Lower lobe of right lung (tissue), 2 donors: ENCODE measurements around the gene IRF7. TPM values are rescaled to one million over a fixed set of nuclear protein-coding genes. Genes with fewer than 3 reads are reported as not detected.

Experiments used
- ATAC-seq, 2 donors: fragments of 200-7000 bp; cut with Tn5 transposase; one replicate each; pipeline ENCODE4 v1.9.1; 2020 to 2022; ENCODE audit warnings: mild to moderate bottlenecking in 2 of 2, moderate library complexity in 2 of 2
- DNase-seq: peaks from one replicate; pipeline ENCODE4 v3.0.0-alpha.2; 2020
- H3K27ac ChIP-seq: fragments of 200-600 bp; one replicate; pipeline ENCODE4 v1.8.0; 2022
- H3K27me3 ChIP-seq: fragments of 200-600 bp; one replicate; pipeline ENCODE4 v1.8.0; 2022; ENCODE audit warnings: low read depth
- H3K36me3 ChIP-seq: fragments of 200-600 bp; one replicate; pipeline ENCODE4 v1.8.0; 2022; ENCODE audit warnings: mild to moderate bottlenecking
- H3K4me1 ChIP-seq: fragments of 200-600 bp; one replicate; pipeline ENCODE4 v1.8.0; 2022
- H3K4me3 ChIP-seq: fragments of 200-600 bp; one replicate; pipeline ENCODE4 v1.8.0; 2022; ENCODE audit warnings: mild to moderate bottlenecking
- H3K9me3 ChIP-seq: fragments of 200-600 bp; one replicate; pipeline ENCODE4 v1.8.0; 2022
- intact Hi-C: fragments of 100-400 bp; cut with DNase I; formaldehyde crosslinking; loops from one replicate; pipeline ENCODE4 v1.11.0; 2022
- total RNA-seq: library from RNA; stranded (reverse); fragmentation: NEBNext Ultra II Directional; extraction: Animal tissue kit (Norgen Biotek cat#: 25700); gene quantifications from one replicate; pipeline ENCODE4 v1.2.1, GENCODE V29; 2021
- TF ChIP-seq, protein P1 (sequence below): fragments of 200-600 bp; IDR thresholded peaks from one replicate; pipeline ENCODE4 v1.8.0; 2022; ENCODE audit warnings: antibody characterized with exemption, mild to moderate bottlenecking
- donor health status: DM: no; HTN: yes; CAD: no; lungs with severe emphysema.

The IRF7 gene
- total RNA-seq, 1 donor from 2014 or later, result 84.8 TPM

DNA sequence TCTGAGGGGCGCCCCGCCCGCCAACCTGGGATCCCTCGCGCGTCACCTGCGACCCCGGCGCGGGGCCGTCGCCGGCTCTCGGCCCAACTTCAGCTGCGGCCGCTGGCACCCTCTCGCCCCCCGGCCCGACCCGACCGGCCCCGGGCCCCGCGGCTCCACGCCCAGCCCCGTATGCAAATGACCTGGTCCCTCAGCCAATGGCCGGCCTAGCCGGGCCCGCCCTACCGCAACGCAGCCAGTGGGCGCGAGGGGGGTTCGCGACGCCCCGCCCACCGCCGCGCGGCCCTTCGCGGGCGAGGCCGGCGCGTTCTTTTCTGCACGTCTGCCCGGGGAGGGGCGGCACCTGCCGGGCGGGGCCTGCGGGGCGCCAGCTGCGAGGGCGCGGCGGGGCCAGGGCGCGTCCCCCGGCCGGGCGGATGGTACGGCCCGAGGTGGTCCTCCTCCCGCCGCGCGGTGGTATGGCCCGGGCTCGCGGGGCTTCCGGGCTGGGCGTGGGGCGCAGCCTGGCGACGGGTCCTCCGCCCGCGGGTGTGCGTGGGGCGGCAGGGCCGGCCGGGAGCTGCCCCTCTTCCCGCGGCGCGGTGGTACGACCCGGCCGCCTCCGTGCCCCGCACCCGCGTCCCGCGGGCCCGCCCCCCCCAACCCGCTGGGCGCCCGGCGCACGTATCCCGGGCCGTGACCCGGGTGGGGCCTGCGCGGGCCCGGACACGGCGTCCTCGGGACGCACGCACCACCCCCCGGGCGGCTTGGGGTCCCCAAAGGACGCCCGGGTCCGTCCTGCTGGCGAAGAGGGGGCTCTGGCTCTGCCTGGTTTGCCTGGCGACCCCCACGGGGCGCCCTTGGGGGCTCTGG lies 47.2 kb downstream of the IRF7 start:
- DNase-seq (peak; percentile 95), ATAC-seq (peak; percentile 93 to 94)
- H3K4me3 ChIP-seq, result peak overlapping the region; percentile 68
- no peaks in the 10 kb centered on the region for H3K9me3 ChIP-seq
- TF ChIP-seq, protein P1, sequence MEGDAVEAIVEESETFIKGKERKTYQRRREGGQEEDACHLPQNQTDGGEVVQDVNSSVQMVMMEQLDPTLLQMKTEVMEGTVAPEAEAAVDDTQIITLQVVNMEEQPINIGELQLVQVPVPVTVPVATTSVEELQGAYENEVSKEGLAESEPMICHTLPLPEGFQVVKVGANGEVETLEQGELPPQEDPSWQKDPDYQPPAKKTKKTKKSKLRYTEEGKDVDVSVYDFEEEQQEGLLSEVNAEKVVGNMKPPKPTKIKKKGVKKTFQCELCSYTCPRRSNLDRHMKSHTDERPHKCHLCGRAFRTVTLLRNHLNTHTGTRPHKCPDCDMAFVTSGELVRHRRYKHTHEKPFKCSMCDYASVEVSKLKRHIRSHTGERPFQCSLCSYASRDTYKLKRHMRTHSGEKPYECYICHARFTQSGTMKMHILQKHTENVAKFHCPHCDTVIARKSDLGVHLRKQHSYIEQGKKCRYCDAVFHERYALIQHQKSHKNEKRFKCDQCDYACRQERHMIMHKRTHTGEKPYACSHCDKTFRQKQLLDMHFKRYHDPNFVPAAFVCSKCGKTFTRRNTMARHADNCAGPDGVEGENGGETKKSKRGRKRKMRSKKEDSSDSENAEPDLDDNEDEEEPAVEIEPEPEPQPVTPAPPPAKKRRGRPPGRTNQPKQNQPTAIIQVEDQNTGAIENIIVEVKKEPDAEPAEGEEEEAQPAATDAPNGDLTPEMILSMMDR, result no peak
- H3K4me1 ChIP-seq, result peaks cover 36% of the 10 kb centered on the region
- H3K27me3 ChIP-seq, result no peaks in the 10 kb centered on the region
- intact Hi-C loops, result no loop called here
- H3K27ac ChIP-seq, result peak overlapping the region; percentile 88
- H3K36me3 ChIP-seq, result no peaks in the 10 kb centered on the region

DNA sequence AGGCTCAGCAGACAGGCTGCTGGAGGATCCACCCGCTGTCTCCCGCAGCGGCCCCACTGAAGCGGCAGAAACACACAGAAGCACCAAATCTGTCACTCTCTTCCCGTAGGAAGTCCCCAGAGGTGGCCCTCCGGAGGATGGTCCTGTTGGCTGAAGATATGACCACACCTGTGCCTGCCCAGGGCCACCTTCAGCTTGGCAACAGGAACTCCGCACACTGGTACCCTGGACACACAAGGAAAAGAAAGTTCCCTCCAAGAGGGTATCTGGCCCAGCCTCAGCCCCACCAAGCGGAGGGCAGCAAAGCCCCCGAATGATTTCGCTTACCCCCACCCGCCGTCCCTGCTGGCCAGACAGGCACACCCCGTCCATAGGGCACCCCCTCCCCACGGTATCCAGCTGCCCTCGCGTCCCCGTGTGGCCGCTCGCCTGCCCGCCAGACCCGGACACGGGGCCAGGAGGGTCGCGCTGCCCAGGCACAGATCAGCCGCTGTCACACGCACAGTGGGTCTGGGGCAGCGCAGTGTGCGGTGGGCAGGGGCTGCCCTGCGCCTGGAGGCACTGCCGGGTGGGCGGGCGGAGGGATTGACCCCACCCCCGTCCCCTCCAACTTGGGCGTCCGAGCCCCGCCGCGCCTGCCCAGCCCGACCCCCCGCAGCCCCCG lies 48.0 kb downstream of the IRF7 start:
- H3K4me3 ChIP-seq, result peak overlapping the region; percentile 68
- no peaks in the 10 kb centered on the region for H3K27me3 ChIP-seq
- no peaks in the 10 kb centered on the region for H3K9me3 ChIP-seq
- DNase-seq (no peak), ATAC-seq (peak; percentile 2 to 4)
- TF ChIP-seq, protein P1, result no peak
- H3K36me3 ChIP-seq, result peaks cover 7% of the 10 kb centered on the region
- intact Hi-C loops, result no loop called here
- H3K4me1 ChIP-seq, result peaks cover 36% of the 10 kb centered on the region
- peak overlapping the region; percentile 88 for H3K27ac ChIP-seq

DNA sequence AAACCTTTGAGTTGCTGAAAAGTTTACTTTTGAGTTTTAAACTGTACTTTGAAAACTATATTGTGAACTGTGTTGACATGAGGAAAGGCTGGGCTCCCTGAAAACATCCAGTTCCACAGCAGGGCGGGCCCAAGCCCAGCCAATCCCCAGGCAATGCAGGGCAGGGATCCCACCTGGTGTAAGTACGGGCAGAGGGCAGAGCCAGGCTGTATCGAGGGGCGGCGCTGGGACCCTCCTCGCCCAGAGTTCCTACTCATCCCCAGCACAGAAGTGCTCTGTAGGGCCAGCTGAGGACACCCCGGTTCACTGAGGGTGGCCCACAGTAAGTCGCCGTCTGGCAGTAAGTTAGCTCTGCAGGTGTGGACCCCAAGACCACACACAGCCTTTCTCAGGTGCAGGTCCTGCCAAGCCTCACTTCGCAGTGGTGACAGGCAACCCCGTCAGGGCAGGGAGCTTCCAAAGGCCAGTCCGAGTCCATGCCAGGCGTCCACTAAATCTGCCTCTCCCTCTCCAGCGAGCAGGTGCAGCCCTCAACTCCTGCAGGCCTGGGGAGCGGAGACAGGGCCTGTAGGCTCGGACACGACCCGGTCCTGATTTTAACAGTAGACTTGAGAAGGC lies 48.6 kb downstream of the IRF7 start:
- no peak for ATAC-seq

DNA sequence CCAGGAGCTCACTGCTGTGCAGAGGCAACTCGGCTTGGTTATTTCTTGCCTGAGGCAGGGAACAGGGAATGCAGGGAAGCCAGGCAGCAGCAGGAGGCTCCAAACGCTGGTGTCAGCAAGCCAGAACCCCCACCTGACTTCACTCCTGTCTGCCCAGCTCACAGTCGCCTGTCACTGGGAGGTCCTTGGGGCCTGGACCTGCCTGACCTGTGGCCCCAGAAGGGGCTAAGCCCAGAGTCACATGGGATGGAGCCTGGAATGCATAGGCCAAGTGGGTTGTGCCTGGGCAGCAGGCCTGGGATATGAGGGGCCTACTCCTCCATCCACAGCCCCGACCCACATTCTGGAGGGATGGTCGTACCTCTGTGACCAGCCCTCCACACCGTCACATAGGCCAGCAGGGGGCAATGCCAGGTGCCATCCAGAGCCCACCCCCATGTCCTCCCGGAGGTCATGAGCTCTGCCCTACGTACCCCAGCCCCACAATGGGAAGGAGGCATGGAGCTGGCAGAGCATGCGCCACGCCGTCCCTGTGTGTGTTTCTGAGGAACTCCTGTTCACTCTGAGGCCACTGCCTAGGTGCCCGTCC lies 49.7 kb downstream of the IRF7 start:
- peaks cover 49% of the 10 kb centered on the region for H3K4me1 ChIP-seq
- TF ChIP-seq, protein P1, result no peak
- no peak overlapping the region for H3K4me3 ChIP-seq
- ATAC-seq (no peak), DNase-seq (no peak)
- H3K27ac ChIP-seq, result no peak overlapping the region
- H3K27me3 ChIP-seq, result no peaks in the 10 kb centered on the region
- peaks cover 7% of the 10 kb centered on the region for H3K36me3 ChIP-seq
- H3K9me3 ChIP-seq, result no peaks in the 10 kb centered on the region
- intact Hi-C loops, result no loop called here

More for the DNA sequence above, 48.6 kb downstream of the IRF7 start:
- Histone ChIP-seq H3K9me3 (no peaks in the 10 kb centered on the region), H3K4me1 (peaks cover 39% of the 10 kb centered on the region), H3K27ac (peak overlapping the region; percentile 88), H3K27me3 (no peaks in the 10 kb centered on the region), H3K36me3 (peaks cover 7% of the 10 kb centered on the region), H3K4me3 (peak overlapping the region; percentile 68)
- intact Hi-C loops, result no loop called here
- DNase-seq, result no peak
- TF ChIP-seq, protein P1, result no peak

DNA sequence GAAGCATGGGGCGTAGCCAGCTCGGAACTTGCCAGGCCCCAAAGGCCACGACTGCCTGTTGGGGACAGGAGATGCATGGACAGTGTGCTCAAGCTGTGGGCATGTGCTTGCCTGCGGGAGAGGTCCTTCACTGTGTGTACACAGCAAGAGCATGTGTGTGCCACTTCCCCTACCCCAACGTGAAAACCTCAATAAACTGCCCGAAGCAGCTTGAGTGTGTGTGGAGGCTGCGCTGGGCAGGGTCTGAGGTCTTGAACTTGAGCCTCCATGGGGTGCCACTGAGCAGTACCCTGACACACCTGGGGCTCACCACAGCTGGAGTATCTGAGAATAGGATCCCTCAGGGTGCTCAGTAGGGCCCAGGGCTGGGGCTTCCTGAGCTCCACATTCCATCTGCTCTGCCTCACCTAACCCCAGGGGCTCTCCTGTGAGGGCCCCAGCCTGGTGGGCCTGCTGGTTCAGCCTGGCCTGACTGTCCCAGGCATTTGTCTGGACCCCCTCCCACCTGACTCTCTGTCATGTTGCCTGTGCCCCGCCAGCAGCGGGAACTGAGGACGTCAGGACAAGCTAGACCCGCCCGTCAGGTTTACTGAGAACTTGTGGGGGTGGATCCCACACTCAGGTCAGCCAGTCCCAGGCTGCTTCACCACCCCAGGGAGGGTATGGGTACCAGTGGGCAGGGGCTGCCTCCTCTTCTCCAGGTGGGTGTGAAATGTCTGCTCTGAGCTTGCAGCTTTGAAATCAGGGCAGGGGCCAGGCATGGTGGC lies 51.8 kb downstream of the IRF7 start:
- H3K9me3 ChIP-seq, result no peaks in the 10 kb centered on the region
- TF ChIP-seq, protein P1, result no peak
- intact Hi-C loops, result no loop called here
- no peak overlapping the region for H3K4me3 ChIP-seq
- H3K36me3 ChIP-seq, result peaks cover 7% of the 10 kb centered on the region
- peak overlapping the region; percentile 41 for H3K27ac ChIP-seq
- H3K4me1 ChIP-seq, result peaks cover 52% of the 10 kb centered on the region
- DNase-seq, result no peak
- H3K27me3 ChIP-seq, result peaks cover 4% of the 10 kb centered on the region
- ATAC-seq, result no peak
